SU-DHL-6 (cell line): Measurements from ENCODE around the gene LGR4.
A peak's percentile ranks its signal among the peaks of the same experiment; 100 is the strongest.

Experiments
- H2AFZ ChIP-seq: fragments of 200-600 bp; sonication (generic); 2 replicates; pipeline ENCODE4 v1.6.1; 2014; ENCODE audit warnings: low read depth, mild to moderate bottlenecking, moderate library complexity, mixed read lengths, antibody characterized with exemption, low read length; ENCODE audit not compliant: severe bottlenecking
- H3F3A ChIP-seq: fragments of 200-600 bp; shearing (Covaris generic); 2 replicates; pipeline ENCODE4 v1.6.0; 2016; ENCODE audit warnings: antibody characterized with exemption, mild to moderate bottlenecking; ENCODE audit not compliant: insufficient read depth
- H3K27ac ChIP-seq: fragments of 200-600 bp; sonication (generic); 2 replicates; pipeline ENCODE4 v1.5.1; 2016; ENCODE audit warnings: low read depth, mild to moderate bottlenecking, low read length, moderate library complexity, mixed read lengths
- H3K27me3 ChIP-seq: fragments of 200-600 bp; sonication (generic), shearing (Covaris generic); 2 replicates; pipeline ENCODE4 v1.6.0; 2014; ENCODE audit warnings: mild to moderate bottlenecking, low read length
- H3K36me3 ChIP-seq: fragments of 200-600 bp; sonication (generic); 2 replicates; pipeline ENCODE4 v1.6.1; 2014; ENCODE audit warnings: mild to moderate bottlenecking, low read length, mixed read lengths
- H3K4me2 ChIP-seq: fragments of 300-600, 200-600 bp; shearing (Covaris generic), sonication (generic); 2 replicates; pipeline ENCODE4 v1.6.0; 2014; ENCODE audit warnings: low read length, low read depth, mild to moderate bottlenecking; ENCODE audit not compliant: poor library complexity, severe bottlenecking
- H3K4me3 ChIP-seq: fragments of 200-600 bp; sonication (generic); 2 replicates; pipeline ENCODE4 v1.5.1; 2014; ENCODE audit warnings: antibody characterized with exemption, low read length, mild to moderate bottlenecking, mixed read lengths; ENCODE audit not compliant: insufficient read depth, poor library complexity, severe bottlenecking
- H3K79me2 ChIP-seq: fragments of 200-600 bp; sonication (generic); 2 replicates; pipeline ENCODE4 v1.6.1; 2014; ENCODE audit warnings: mild to moderate bottlenecking, low read length, moderate library complexity; ENCODE audit not compliant: insufficient read depth
- H3K9ac ChIP-seq: fragments of 200-600 bp; sonication (generic); 2 replicates; pipeline ENCODE4 v1.7.0; 2014; ENCODE audit warnings: mild to moderate bottlenecking, low read length
- H3K9me2 ChIP-seq: fragments of 200-600 bp; sonication (generic); replicated peaks from 2 replicates; pipeline ENCODE4 v1.6.1; 2014; ENCODE audit warnings: low read length; ENCODE audit not compliant: insufficient read depth
- H3K9me3 ChIP-seq: fragments of 200-600 bp; sonication (generic); 2 replicates; pipeline ENCODE4 v1.6.1; 2014; ENCODE audit warnings: low read length, mixed read lengths; ENCODE audit not compliant: insufficient read depth
- H4K20me1 ChIP-seq: fragments of 200-600 bp; sonication (generic); 2 replicates; pipeline ENCODE4 v1.6.1; 2014; ENCODE audit warnings: low read depth, mild to moderate bottlenecking, antibody characterized with exemption, low read length, moderate library complexity, mixed read lengths
- EZH2phosphoT487 ChIP-seq: fragments of 200-600 bp; sonication (generic), shearing (Covaris generic); conservative IDR thresholded peaks from 2 replicates; pipeline ENCODE4 v1.6.1; 2018; ENCODE audit warnings: mild to moderate bottlenecking, antibody characterized with exemption, low read length, moderate library complexity, mixed read lengths
- TF ChIP-seq, protein P1 (sequence below): fragments of 200-600 bp; sonication (generic); IDR thresholded peaks from one replicate; pipeline ENCODE4 v1.5.1; 2017; ENCODE audit warnings: antibody characterized with exemption, mild to moderate bottlenecking, low read length, moderate library complexity; ENCODE audit not compliant: insufficient read depth, poor library complexity, severe bottlenecking

LGR4 gene

DNA sequence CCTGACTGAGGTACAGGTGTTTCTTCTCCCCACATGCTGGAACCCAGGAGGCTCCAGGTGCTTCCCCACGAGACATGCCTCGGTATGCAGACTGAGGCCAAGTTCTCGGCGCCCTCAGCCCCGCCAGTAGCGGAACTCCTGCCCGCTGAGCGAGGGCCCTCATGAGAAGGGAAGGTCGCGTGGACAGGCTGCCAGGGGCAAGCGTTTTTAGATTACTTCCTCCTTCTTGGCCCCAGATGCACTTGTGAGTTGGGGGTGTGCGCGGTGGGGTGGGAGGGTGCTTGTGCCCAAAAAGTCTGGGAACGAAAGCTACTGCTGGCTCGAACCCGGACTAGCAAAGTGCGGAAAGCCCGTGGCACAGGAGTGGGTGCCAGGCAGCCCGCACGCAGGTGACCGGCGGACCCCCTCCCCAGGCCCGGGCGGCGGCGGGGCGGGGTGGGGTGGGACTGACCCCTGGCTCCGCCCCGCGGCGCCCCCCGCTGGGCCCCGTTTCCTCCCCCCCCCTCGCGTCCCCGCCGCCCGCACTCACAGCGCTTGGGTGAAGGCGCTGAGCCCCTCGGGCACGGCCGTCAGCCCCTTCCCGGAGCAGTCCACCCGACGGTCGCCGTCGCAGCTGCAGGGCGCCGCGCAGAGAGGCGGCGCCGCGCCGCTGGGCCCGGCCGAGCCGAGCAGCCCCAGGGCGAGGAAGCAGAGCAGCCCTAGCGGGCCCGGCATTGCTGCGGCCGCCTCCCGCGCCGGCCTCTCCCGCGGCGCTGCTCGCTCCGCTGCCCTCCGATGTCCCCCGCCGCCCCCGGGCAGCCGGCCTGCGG, 797 bp downstream of the LGR4 start:
- no peaks in the 10 kb centered on the region for H3K9me3 ChIP-seq
- no peak overlapping the region for H3K27ac ChIP-seq
- H3K9ac ChIP-seq, result peak overlapping the region; percentile 37
- no peaks in the 10 kb centered on the region for H3K27me3 ChIP-seq
- no peaks in the 10 kb centered on the region for H3F3A ChIP-seq
- H3K79me2 ChIP-seq, result no peaks in the 10 kb centered on the region
- H3K4me2 ChIP-seq, result peak overlapping the region; percentile 44
- H2AFZ ChIP-seq, result peak overlapping the region; percentile 51
- TF ChIP-seq, protein P1, sequence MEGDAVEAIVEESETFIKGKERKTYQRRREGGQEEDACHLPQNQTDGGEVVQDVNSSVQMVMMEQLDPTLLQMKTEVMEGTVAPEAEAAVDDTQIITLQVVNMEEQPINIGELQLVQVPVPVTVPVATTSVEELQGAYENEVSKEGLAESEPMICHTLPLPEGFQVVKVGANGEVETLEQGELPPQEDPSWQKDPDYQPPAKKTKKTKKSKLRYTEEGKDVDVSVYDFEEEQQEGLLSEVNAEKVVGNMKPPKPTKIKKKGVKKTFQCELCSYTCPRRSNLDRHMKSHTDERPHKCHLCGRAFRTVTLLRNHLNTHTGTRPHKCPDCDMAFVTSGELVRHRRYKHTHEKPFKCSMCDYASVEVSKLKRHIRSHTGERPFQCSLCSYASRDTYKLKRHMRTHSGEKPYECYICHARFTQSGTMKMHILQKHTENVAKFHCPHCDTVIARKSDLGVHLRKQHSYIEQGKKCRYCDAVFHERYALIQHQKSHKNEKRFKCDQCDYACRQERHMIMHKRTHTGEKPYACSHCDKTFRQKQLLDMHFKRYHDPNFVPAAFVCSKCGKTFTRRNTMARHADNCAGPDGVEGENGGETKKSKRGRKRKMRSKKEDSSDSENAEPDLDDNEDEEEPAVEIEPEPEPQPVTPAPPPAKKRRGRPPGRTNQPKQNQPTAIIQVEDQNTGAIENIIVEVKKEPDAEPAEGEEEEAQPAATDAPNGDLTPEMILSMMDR, result no peak
- no peak for TF ChIP-seq EZH2phosphoT487
- H4K20me1 ChIP-seq, result no peaks in the 10 kb centered on the region
- no peaks in the 10 kb centered on the region for H3K36me3 ChIP-seq
- H3K9me2 ChIP-seq, result no peaks in the 10 kb centered on the region
- peak overlapping the region; percentile 36 for H3K4me3 ChIP-seq

DNA sequence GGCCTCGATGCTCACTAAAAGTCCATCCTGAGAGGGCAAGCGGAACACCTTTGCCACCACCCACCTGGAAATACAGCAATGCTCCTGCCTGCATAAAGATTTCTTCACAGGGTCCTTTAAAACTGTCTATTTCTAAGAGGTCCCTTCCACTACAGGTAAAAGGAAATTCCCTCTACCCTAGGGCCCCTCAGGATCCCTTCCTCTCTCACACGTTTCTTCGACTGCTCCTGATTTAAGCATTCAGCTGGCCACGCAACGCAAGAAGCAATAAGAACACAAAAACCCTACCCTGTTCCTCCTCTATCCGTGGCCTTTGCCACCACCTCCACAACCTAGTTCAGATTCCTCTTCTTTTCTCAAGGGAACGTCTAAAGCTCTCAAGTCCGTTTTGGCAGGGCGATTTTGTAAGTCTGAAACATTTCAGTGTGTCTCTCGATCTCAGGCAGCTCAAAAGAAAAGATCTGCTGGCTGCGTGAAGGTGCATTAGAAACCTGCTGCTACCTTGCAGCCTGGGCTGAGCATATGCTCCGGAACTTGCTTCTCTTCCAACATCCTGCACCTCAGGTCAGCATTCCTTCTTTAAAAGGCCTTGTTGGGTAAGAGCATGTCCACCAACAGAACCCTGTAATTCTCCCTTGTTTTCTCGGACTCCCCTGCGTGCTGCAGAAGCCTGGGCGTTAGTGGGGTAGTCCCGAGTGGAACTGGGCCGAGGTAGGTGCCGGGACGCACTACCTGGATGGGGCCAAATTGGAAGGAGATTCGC, 1.6 kb downstream of the LGR4 start:
- H2AFZ ChIP-seq, result no peak overlapping the region
- TF ChIP-seq EZH2phosphoT487, result no peak
- TF ChIP-seq, protein P1, result no peak

DNA sequence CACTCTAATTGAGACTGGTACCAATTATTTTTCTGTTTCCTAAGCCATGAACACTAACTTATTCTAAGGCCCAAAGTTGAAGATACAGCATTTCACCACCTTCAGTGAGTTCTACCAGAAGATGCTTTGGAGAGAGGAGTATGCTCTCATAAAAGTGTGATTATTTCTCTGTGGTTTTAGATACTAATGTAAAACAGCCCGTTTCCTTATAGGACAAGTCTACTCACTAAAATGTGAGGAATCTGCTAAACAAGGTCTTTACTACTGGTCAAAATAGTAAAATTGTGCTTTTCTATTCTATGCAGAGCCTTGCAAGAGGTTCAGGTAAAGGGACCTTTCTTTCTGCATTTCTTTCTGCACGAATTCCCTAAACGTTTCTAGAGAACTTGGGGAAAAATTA, 2.4 kb downstream of the LGR4 start:
- no peak overlapping the region for H3K27ac ChIP-seq

More for the DNA sequence above, 1.6 kb downstream of the LGR4 start:
- Histone ChIP-seq H4K20me1 (no peaks in the 10 kb centered on the region), H3K4me3 (no peak overlapping the region), H3K27ac (no peak overlapping the region), H3F3A (no peaks in the 10 kb centered on the region), H3K9me2 (no peaks in the 10 kb centered on the region), H3K4me2 (peak overlapping the region; percentile 44), H3K9ac (peak overlapping the region; percentile 21; the same call in 1 of the 2 replicates), H3K79me2 (no peaks in the 10 kb centered on the region), H3K36me3 (no peaks in the 10 kb centered on the region), H3K27me3 (no peaks in the 10 kb centered on the region), H3K9me3 (no peaks in the 10 kb centered on the region)

More for the DNA sequence above, 2.4 kb downstream of the LGR4 start:
- Histone ChIP-seq H3K9ac (no peak overlapping the region), H3K4me3 (no peak overlapping the region), H3K27me3 (no peaks in the 10 kb centered on the region), H2AFZ (no peak overlapping the region), H4K20me1 (no peaks in the 10 kb centered on the region), H3K79me2 (no peaks in the 10 kb centered on the region), H3K36me3 (no peaks in the 10 kb centered on the region), H3K9me3 (no peaks in the 10 kb centered on the region), H3F3A (no peaks in the 10 kb centered on the region), H3K4me2 (no peak overlapping the region), H3K9me2 (no peaks in the 10 kb centered on the region)
- TF ChIP-seq, protein P1, result no peak
- no peak for TF ChIP-seq EZH2phosphoT487
